ENCODE data around the gene ZC2HC1B.

The ZC2HC1B gene, protein sequence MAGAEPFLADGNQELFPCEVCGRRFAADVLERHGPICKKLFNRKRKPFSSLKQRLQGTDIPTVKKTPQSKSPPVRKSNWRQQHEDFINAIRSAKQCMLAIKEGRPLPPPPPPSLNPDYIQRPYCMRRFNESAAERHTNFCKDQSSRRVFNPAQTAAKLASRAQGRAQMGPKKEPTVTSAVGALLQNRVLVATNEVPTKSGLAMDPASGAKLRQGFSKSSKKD

DNA sequence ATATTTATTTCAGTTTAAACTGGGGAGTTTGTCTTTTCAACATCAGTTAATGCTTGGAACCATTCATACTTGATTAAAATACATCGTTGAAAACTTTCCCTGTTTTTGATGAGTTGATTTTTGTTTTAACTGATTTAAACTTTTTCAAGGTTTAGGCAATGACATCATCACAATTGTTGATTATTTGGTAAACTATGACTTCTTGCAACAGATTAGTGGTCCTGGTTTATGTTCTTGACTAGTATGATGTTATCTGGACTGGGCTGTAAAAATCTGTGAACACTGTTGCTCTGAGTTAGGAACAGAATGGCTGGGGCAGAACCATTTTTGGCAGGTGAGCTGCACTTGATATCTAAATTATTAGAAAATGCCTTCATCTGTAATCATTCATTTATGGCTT is at the start of gene ZC2HC1B:
Gene ZC2HC1B (plus strand): TSS at position 241 of the 400 bp plus-strand sequence. CDS start 66 bp downstream, at position 307.
- H3K36me3 ChIP-seq, result peaks cover 72% of the 10 kb centered on the region

GRCh38 chr6:143817621-143818020 is 46.7 kb upstream of the ZC2HC1B start:
- no peak for TF ChIP-seq Cebpa-rat (IDR thresholded peaks at IDR 0.05)

More for the DNA sequence above, at the start of gene ZC2HC1B:
- Histone ChIP-seq H3K27ac (no peak within 1 kb of the TSS), H4K20me1 (peaks cover 7% of the 10 kb centered on the region; the same call in 1 of the 2 replicates), H3K9me3 (peaks cover 13% of the 10 kb centered on the region), H3K4me1 (no peaks in the 10 kb centered on the region), H3K4me2 (no peak within 1 kb of the TSS), H3K4me3 (no peak within 1 kb of the TSS), H3K27me3 (no peaks in the 10 kb centered on the region), H3K9ac (no peak within 1 kb of the TSS)
- TF ChIP-seq Cebpa-rat (IDR thresholded peaks at IDR 0.05), result no peak

GRCh38 chr6:143821359-143821758 is 42.9 kb upstream of the ZC2HC1B start:
- TF ChIP-seq Cebpa-rat (IDR thresholded peaks at IDR 0.05), result no peak
- H3K36me3 ChIP-seq, result no peaks in the 10 kb centered on the region
- no peaks in the 10 kb centered on the region for H3K9me3 ChIP-seq
- no peaks in the 10 kb centered on the region for H3K4me1 ChIP-seq
- no peak overlapping the region for H3K4me3 ChIP-seq
- no peak overlapping the region for H3K9ac ChIP-seq
- no peak overlapping the region for H3K27ac ChIP-seq
- no peaks in the 10 kb centered on the region for H4K20me1 ChIP-seq
- H3K27me3 ChIP-seq, result no peaks in the 10 kb centered on the region
- no peak overlapping the region for H3K4me2 ChIP-seq

More at GRCh38 chr6:143817621-143818020, 46.7 kb upstream of the ZC2HC1B start:
- Histone ChIP-seq H4K20me1 (no peaks in the 10 kb centered on the region), H3K4me2 (no peak overlapping the region), H3K27me3 (no peaks in the 10 kb centered on the region), H3K4me3 (no peak overlapping the region), H3K27ac (no peak overlapping the region), H3K9ac (no peak overlapping the region), H3K4me1 (no peaks in the 10 kb centered on the region), H3K9me3 (no peaks in the 10 kb centered on the region), H3K36me3 (no peaks in the 10 kb centered on the region)

- no peaks in the 10 kb centered on the region for H3K4me1 ChIP-seq
- H3K4me3 ChIP-seq, result no peak overlapping the region
- no peak for TF ChIP-seq Cebpa-rat (IDR thresholded peaks at IDR 0.05)
- no peaks in the 10 kb centered on the region for H3K9me3 ChIP-seq
- no peaks in the 10 kb centered on the region for H3K27me3 ChIP-seq
- no peak overlapping the region for H3K4me2 ChIP-seq
- H3K27ac ChIP-seq, result no peak overlapping the region
- H3K9ac ChIP-seq, result no peak overlapping the region
- no peaks in the 10 kb centered on the region for H4K20me1 ChIP-seq
- no peaks in the 10 kb centered on the region for H3K36me3 ChIP-seq
These were observed 41.7 kb upstream of the ZC2HC1B start for GRCh38 chr6:143822584-143823024.

DNA sequence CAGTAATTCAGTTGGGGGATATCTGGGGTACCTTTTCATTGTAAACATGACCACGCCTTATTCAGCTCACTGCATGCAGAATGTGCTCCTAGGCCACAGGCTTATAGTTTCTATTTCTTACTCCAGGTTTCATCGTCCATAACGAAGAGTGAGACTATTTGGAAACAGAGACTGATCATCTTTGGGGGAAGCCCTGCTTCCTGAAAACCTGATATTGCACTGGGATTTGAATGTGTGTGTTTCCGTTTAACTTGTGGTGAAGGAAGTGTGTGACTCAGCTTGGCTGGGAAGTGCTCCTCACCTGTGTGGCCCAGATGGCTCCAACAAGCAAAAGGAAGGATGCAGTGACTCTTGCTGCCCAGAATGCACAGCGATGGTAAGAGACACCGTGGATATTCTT is 40.7 kb upstream of the ZC2HC1B start:
- Histone ChIP-seq H3K4me1 (no peaks in the 10 kb centered on the region), H3K4me3 (no peak overlapping the region), H4K20me1 (no peaks in the 10 kb centered on the region), H3K4me2 (no peak overlapping the region), H3K27ac (no peak overlapping the region), H3K9ac (no peak overlapping the region), H3K36me3 (no peaks in the 10 kb centered on the region), H3K9me3 (no peaks in the 10 kb centered on the region), H3K27me3 (no peaks in the 10 kb centered on the region)
- no peak for TF ChIP-seq Cebpa-rat (IDR thresholded peaks at IDR 0.05)

GRCh38 chr6:143828572-143828971 is 35.7 kb upstream of the ZC2HC1B start:
- no peaks in the 10 kb centered on the region for H4K20me1 ChIP-seq
- no peaks in the 10 kb centered on the region for H3K4me1 ChIP-seq
- no peaks in the 10 kb centered on the region for H3K9me3 ChIP-seq
- no peak overlapping the region for H3K27ac ChIP-seq
- H3K4me3 ChIP-seq, result no peak overlapping the region
- no peak overlapping the region for H3K9ac ChIP-seq
- H3K4me2 ChIP-seq, result no peak overlapping the region
- no peaks in the 10 kb centered on the region for H3K27me3 ChIP-seq
- no peaks in the 10 kb centered on the region for H3K36me3 ChIP-seq
- no peak for TF ChIP-seq Cebpa-rat (IDR thresholded peaks at IDR 0.05)

GRCh38 chr6:143836150-143836549 is 28.1 kb upstream of the ZC2HC1B start:
- no peak for TF ChIP-seq Cebpa-rat (IDR thresholded peaks at IDR 0.05)

GRCh38 chr6:143838395-143838794 is 25.9 kb upstream of the ZC2HC1B start:
- no peak overlapping the region for H3K4me2 ChIP-seq
- H3K27me3 ChIP-seq, result no peaks in the 10 kb centered on the region
- TF ChIP-seq Cebpa-rat (IDR thresholded peaks at IDR 0.05), result no peak
- no peak overlapping the region for H3K4me3 ChIP-seq
- no peaks in the 10 kb centered on the region for H3K9me3 ChIP-seq
- H3K9ac ChIP-seq, result no peak overlapping the region
- peaks cover 6% of the 10 kb centered on the region for H3K4me1 ChIP-seq
- H3K27ac ChIP-seq, result no peak overlapping the region
- H4K20me1 ChIP-seq, result no peaks in the 10 kb centered on the region
- H3K36me3 ChIP-seq, result no peaks in the 10 kb centered on the region

More at GRCh38 chr6:143836150-143836549, 28.1 kb upstream of the ZC2HC1B start:
- H3K27me3 ChIP-seq, result no peaks in the 10 kb centered on the region
- no peak overlapping the region for H3K4me3 ChIP-seq
- no peaks in the 10 kb centered on the region for H4K20me1 ChIP-seq
- H3K9me3 ChIP-seq, result no peaks in the 10 kb centered on the region
- no peaks in the 10 kb centered on the region for H3K4me1 ChIP-seq
- H3K9ac ChIP-seq, result no peak overlapping the region
- H3K36me3 ChIP-seq, result no peaks in the 10 kb centered on the region
- H3K4me2 ChIP-seq, result no peak overlapping the region
- no peak overlapping the region for H3K27ac ChIP-seq

GRCh38 chr6:143839196-143839595 is 25.1 kb upstream of the ZC2HC1B start:
- TF ChIP-seq Cebpa-rat (IDR thresholded peaks at IDR 0.05), result no peak

GRCh38 chr6:143840595-143841265 is 23.5 kb upstream of the ZC2HC1B start:
- no peak for TF ChIP-seq Cebpa-rat (IDR thresholded peaks at IDR 0.05)
- H3K4me3 ChIP-seq, result no peak overlapping the region
- H3K4me1 ChIP-seq, result peaks cover 22% of the 10 kb centered on the region
- H4K20me1 ChIP-seq, result no peaks in the 10 kb centered on the region
- no peak overlapping the region for H3K9ac ChIP-seq
- H3K4me2 ChIP-seq, result no peak overlapping the region
- no peak overlapping the region for H3K27ac ChIP-seq
- peaks cover 14% of the 10 kb centered on the region for H3K36me3 ChIP-seq
- no peaks in the 10 kb centered on the region for H3K27me3 ChIP-seq
- H3K9me3 ChIP-seq, result no peaks in the 10 kb centered on the region

More at GRCh38 chr6:143839196-143839595, 25.1 kb upstream of the ZC2HC1B start:
- Histone ChIP-seq H3K27ac (no peak overlapping the region), H3K9ac (no peak overlapping the region), H3K4me3 (no peak overlapping the region), H3K36me3 (no peaks in the 10 kb centered on the region), H3K4me2 (no peak overlapping the region), H3K4me1 (peaks cover 9% of the 10 kb centered on the region), H3K27me3 (no peaks in the 10 kb centered on the region), H3K9me3 (no peaks in the 10 kb centered on the region), H4K20me1 (no peaks in the 10 kb centered on the region)

All from BLaER1 (cell line).